H9 (cell line): ENCODE results near the gene ABCG8. TPM values are rescaled to one million over a fixed set of nuclear protein-coding genes. Genes with fewer than 3 reads are reported as not detected.

Experiments
- DNase-seq: peaks from one replicate; pipeline ENCODE4 v3.0.0-alpha.2; 2017
- H2AFZ ChIP-seq: one replicate; pipeline ENCODE4 v1.6.1; 2013; ENCODE audit warnings: mild to moderate bottlenecking, low read length, control low read depth, moderate library complexity
- H2AK5ac ChIP-seq: 2 replicates; pipeline ENCODE4 v1.6.1; 2013; ENCODE audit warnings: low read length, control low read depth, mixed read lengths; ENCODE audit not compliant: insufficient read length
- H2BK120ac ChIP-seq: one replicate; pipeline ENCODE4 v1.6.1; 2013; ENCODE audit warnings: low read depth, mild to moderate bottlenecking, low read length, control low read depth, inconsistent platforms; ENCODE audit not compliant: poor library complexity, severe bottlenecking
- H2BK12ac ChIP-seq: 2 replicates; pipeline ENCODE4 v1.6.1; 2013; ENCODE audit warnings: low read length, control low read depth, mixed read lengths, low read depth; ENCODE audit not compliant: insufficient read length
- H2BK15ac ChIP-seq: 2 replicates; pipeline ENCODE4 v1.6.1; 2013; ENCODE audit warnings: low read depth, low read length, control low read depth
- H2BK20ac ChIP-seq: one replicate; pipeline ENCODE4 v1.6.1; 2013; ENCODE audit warnings: low read depth, mild to moderate bottlenecking, low read length, control low read depth, inconsistent platforms; ENCODE audit not compliant: poor library complexity, severe bottlenecking
- H2BK5ac ChIP-seq: 2 replicates; pipeline ENCODE4 v1.6.1; 2013; ENCODE audit warnings: low read length, control low read depth, mixed read lengths; ENCODE audit not compliant: insufficient read length
- H3K14ac ChIP-seq: 2 replicates; pipeline ENCODE4 v1.6.1; 2013; ENCODE audit warnings: low read length, control low read depth; ENCODE audit not compliant: insufficient read depth
- H3K18ac ChIP-seq: 2 replicates; pipeline ENCODE4 v1.6.1; 2013; ENCODE audit warnings: low read depth, mild to moderate bottlenecking, mixed read lengths, low read length, control low read depth; ENCODE audit not compliant: insufficient read length
- H3K23ac ChIP-seq: 2 replicates; pipeline ENCODE4 v1.6.1; 2013; ENCODE audit warnings: low read length, control low read depth, mixed read lengths, low read depth; ENCODE audit not compliant: insufficient read length
- H3K23me2 ChIP-seq: 2 replicates; pipeline ENCODE4 v1.6.1; 2013; ENCODE audit warnings: low read depth, mild to moderate bottlenecking, mixed read lengths, low read length, control low read depth; ENCODE audit not compliant: insufficient read length, poor library complexity, severe bottlenecking
- H3K27ac ChIP-seq: 2 replicates; pipeline ENCODE4 v1.5.1; 2013; ENCODE audit warnings: low read length, control low read depth, mixed read lengths, low read depth; ENCODE audit not compliant: insufficient read length
- H3K27me3 ChIP-seq: 2 replicates; pipeline ENCODE4 v1.6.1; 2013; ENCODE audit warnings: low read length, control low read depth, inconsistent platforms; ENCODE audit not compliant: insufficient read depth
- H3K4ac ChIP-seq: 2 replicates; pipeline ENCODE4 v1.6.1; 2013; ENCODE audit warnings: low read depth, mild to moderate bottlenecking, control low read depth, inconsistent platforms, low read length, moderate library complexity
- H3K4me1 ChIP-seq: 2 replicates; pipeline ENCODE4 v1.6.1; 2013; ENCODE audit warnings: low read length, control low read depth, inconsistent platforms; ENCODE audit not compliant: insufficient read depth
- H3K4me2 ChIP-seq: 2 replicates; pipeline ENCODE4 v1.6.1; 2013; ENCODE audit warnings: low read length, control low read depth, mixed read lengths; ENCODE audit not compliant: insufficient read length, insufficient read depth
- H3K56ac ChIP-seq: 2 replicates; pipeline ENCODE4 v1.6.1; 2013; ENCODE audit warnings: low read depth, mild to moderate bottlenecking, mixed read lengths, low read length, control low read depth; ENCODE audit not compliant: insufficient read length
- H3K79me1 ChIP-seq: 2 replicates; pipeline ENCODE4 v1.6.1; 2013; ENCODE audit warnings: low read depth, mild to moderate bottlenecking, moderate library complexity, low read length, control low read depth, inconsistent platforms; ENCODE audit not compliant: insufficient read depth, poor library complexity, severe bottlenecking
- H3K79me2 ChIP-seq: 2 replicates; pipeline ENCODE4 v1.6.1; 2013; ENCODE audit warnings: low read length, control low read depth, inconsistent platforms; ENCODE audit not compliant: insufficient read depth
- H3K9ac ChIP-seq: 2 replicates; pipeline ENCODE4 v1.6.1; 2013; ENCODE audit warnings: low read length, control low read depth, mixed read lengths; ENCODE audit not compliant: insufficient read length; ENCODE audit errors: extremely low read depth
- H3K9me3 ChIP-seq: one replicate; pipeline ENCODE4 v1.6.1; 2013; ENCODE audit warnings: low read depth, low read length, inconsistent platforms; ENCODE audit not compliant: control insufficient read depth
- H3T11ph ChIP-seq: one replicate; pipeline ENCODE4 v1.6.1; 2013; ENCODE audit warnings: mild to moderate bottlenecking, low read length, control low read depth, inconsistent platforms
- H4K20me1 ChIP-seq: one replicate; pipeline ENCODE4 v1.6.1; 2013; ENCODE audit not compliant: control insufficient read depth, insufficient read length, insufficient read depth
- H4K5ac ChIP-seq: 2 replicates; pipeline ENCODE4 v1.6.1; 2013; ENCODE audit warnings: low read depth, mild to moderate bottlenecking, mixed read lengths, low read length, control low read depth; ENCODE audit not compliant: insufficient read length
- H4K8ac ChIP-seq: replicated peaks from 2 replicates; pipeline ENCODE4 v1.6.1; 2013; ENCODE audit warnings: low read length, control low read depth, mixed read lengths, low read depth; ENCODE audit not compliant: insufficient read length
- H4K91ac ChIP-seq: 2 replicates; pipeline ENCODE4 v1.6.1; 2013; ENCODE audit warnings: low read depth, mild to moderate bottlenecking, moderate library complexity, mixed read lengths, low read length, control low read depth; ENCODE audit not compliant: insufficient read length
- H3K27ac Mint-ChIP-seq, 3 experiments: 2 replicates in 2 of 3; 3 replicates in 1 of 3; pipeline ENCODE4 v1.8.0; 2020 to 2021; ENCODE audit warnings: mixed read lengths in 3 of 3, mild to moderate bottlenecking in 1 of 3, moderate library complexity in 1 of 3
- H3K27me3 Mint-ChIP-seq: 2 replicates; pipeline ENCODE4 v1.8.0; 2021; ENCODE audit warnings: low read depth, mild to moderate bottlenecking, moderate library complexity, mixed read lengths
- H3K36me3 Mint-ChIP-seq, 3 experiments: 2 replicates in 2 of 3; 3 replicates in 1 of 3; pipeline ENCODE4 v1.8.0; 2020 to 2021; ENCODE audit warnings: low read depth in 3 of 3, mixed read lengths in 3 of 3; ENCODE audit not compliant: insufficient read depth in 1 of 3
- H3K4me1 Mint-ChIP-seq, 2 experiments: 2 replicates each; pipeline ENCODE4 v1.8.0; 2020; ENCODE audit warnings: mixed read lengths in 2 of 2
- H3K4me3 Mint-ChIP-seq, 2 experiments: 2 replicates in 1 of 2; 3 replicates in 1 of 2; pipeline ENCODE4 v1.8.0; 2020 to 2021; ENCODE audit warnings: mild to moderate bottlenecking in 2 of 2, mixed read lengths in 2 of 2, moderate library complexity in 1 of 2
- H3K9me3 Mint-ChIP-seq, 2 experiments: 2 replicates in 1 of 2; 3 replicates in 1 of 2; pipeline ENCODE4 v1.8.0; 2020; ENCODE audit warnings: mild to moderate bottlenecking in 2 of 2, mixed read lengths in 2 of 2, moderate library complexity in 1 of 2
- WGBS: extraction: QIAGEN DNeasy Blood & Tissue Kit; methylation state at CpG from one replicate; pipeline ENCODE4 v1.1.7; 2013; ENCODE audit warnings: missing lambda C conversion rate, low lambda C conversion rate, mixed read lengths; ENCODE audit not compliant: insufficient read length; ENCODE audit errors: extremely low coverage; 5-methylcytosine and 5-hydroxymethylcytosine counted together
- total RNA-seq: library from RNA; stranded (reverse); gene quantifications from 2 replicates; pipeline ENCODE4 v1.2.1, GENCODE V29; 2021
- TF ChIP-seq, protein P1 (sequence below): fragments of 200-600 bp; sonication (generic); conservative IDR thresholded peaks from 3 replicates; pipeline ENCODE4 v1.8.0; 2021; ENCODE audit warnings: antibody characterized with exemption, mild to moderate bottlenecking

The ABCG8 gene
- total RNA-seq, 1 experiment from 2014 or later: not detected

DNA sequence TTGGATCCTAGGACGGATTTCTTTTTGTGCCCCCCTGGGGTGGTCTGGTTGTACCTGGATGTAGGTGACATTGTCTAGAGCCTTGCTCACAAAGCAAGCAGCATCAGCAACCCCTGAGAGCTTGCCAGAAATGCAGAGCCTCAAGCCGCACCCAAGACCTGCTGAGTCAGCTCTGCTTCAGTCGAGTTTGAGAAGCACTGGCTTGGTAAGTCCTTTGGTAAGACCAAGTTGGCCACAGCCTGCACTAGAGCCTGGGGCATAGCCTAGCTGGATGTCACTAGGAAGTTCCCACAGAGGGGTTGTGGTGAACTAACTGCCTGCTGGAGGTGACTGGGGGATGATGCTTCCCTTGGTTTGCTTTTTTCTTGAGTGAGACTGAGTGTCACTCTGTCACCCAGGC is 6.3 kb upstream of the ABCG8 start:
- Histone ChIP-seq H3K27me3 (no peaks in the 10 kb centered on the region), H3T11ph (no peak overlapping the region), H2BK12ac (no peak overlapping the region), H3K18ac (no peak overlapping the region), H2BK5ac (no peak overlapping the region), H2BK120ac (no peak overlapping the region), H3K79me1 (no peaks in the 10 kb centered on the region), H4K20me1 (no peaks in the 10 kb centered on the region), H3K27ac (no peak overlapping the region), H3K4ac (no peak overlapping the region), H4K8ac (no peak overlapping the region), H3K4me1 (no peaks in the 10 kb centered on the region), H3K9ac (no peak overlapping the region), H3K9me3 (no peaks in the 10 kb centered on the region), H4K91ac (no peak overlapping the region), H2BK15ac (no peak overlapping the region), H2BK20ac (no peak overlapping the region), H3K14ac (no peak overlapping the region), H2AFZ (no peak overlapping the region), H3K23me2 (no peaks in the 10 kb centered on the region), H3K23ac (no peak overlapping the region), H4K5ac (no peak overlapping the region), H2AK5ac (no peak overlapping the region), H3K56ac (no peak overlapping the region), H3K79me2 (no peaks in the 10 kb centered on the region), H3K4me2 (no peak overlapping the region)
- Mint-ChIP-seq H3K36me3 (no peaks in the 10 kb centered on the region), H3K4me3 (no peak overlapping the region), H3K27me3 (no peaks in the 10 kb centered on the region), H3K9me3 (no peaks in the 10 kb centered on the region), H3K27ac (no peak overlapping the region), H3K4me1 (no peaks in the 10 kb centered on the region)
- no CpG with 5 or more reads among the region's 3 CpGs for WGBS
- TF ChIP-seq, protein P1, sequence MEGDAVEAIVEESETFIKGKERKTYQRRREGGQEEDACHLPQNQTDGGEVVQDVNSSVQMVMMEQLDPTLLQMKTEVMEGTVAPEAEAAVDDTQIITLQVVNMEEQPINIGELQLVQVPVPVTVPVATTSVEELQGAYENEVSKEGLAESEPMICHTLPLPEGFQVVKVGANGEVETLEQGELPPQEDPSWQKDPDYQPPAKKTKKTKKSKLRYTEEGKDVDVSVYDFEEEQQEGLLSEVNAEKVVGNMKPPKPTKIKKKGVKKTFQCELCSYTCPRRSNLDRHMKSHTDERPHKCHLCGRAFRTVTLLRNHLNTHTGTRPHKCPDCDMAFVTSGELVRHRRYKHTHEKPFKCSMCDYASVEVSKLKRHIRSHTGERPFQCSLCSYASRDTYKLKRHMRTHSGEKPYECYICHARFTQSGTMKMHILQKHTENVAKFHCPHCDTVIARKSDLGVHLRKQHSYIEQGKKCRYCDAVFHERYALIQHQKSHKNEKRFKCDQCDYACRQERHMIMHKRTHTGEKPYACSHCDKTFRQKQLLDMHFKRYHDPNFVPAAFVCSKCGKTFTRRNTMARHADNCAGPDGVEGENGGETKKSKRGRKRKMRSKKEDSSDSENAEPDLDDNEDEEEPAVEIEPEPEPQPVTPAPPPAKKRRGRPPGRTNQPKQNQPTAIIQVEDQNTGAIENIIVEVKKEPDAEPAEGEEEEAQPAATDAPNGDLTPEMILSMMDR: no peak
- no peak for DNase-seq
